A673 (cell line): ENCODE measurements around the gene DDX31. TPM values are rescaled to one million over a fixed set of nuclear protein-coding genes. Genes with fewer than 3 reads are reported as not detected.

Experiments used
- BruUV-seq: library from RNA; stranded (reverse); fragments of 400-500 nt; replicated peaks from 2 replicates; lab custom pipeline; 2021; lab: Mats Ljungman, UMichigan
- CTCF ChIA-PET: fragments of 300-600 bp; sonication (Branson Sonifier 250); formaldehyde crosslinking; loops from one replicate; lab custom pipeline; 2022; ENCODE audit warnings: antibody characterized with exemption; lab: Charles Lee
- POLR2A ChIA-PET: fragments of 300-600 bp; sonication (Branson Sonifier 250); formaldehyde crosslinking; loops from one replicate; lab custom pipeline; 2022; ENCODE audit warnings: antibody characterized with exemption; ENCODE audit not compliant: low non-redundant PET; lab: Charles Lee
- DNase-seq: peaks from one replicate; pipeline ENCODE4 v3.0.0-alpha.2; 2015; ENCODE audit warnings: low spot score
- H3K27ac ChIP-seq: fragments of 200-600 bp; sonication (generic); 2 replicates; pipeline ENCODE4 v1.5.1; 2016; ENCODE audit warnings: mixed run types, low read depth, mild to moderate bottlenecking, mixed read lengths, antibody characterized with exemption, low read length; ENCODE audit not compliant: poor library complexity, severe bottlenecking
- H3K27me3 ChIP-seq: fragments of 200-600 bp; sonication (generic); replicated peaks from 2 replicates; pipeline ENCODE4 v1.6.1; 2017; ENCODE audit warnings: mixed run types, low read depth, mild to moderate bottlenecking, mixed read lengths, antibody characterized with exemption, low read length; ENCODE audit not compliant: insufficient read depth, poor library complexity
- H3K36me3 ChIP-seq: fragments of 200-600 bp; sonication (generic); 2 replicates; pipeline ENCODE4 v1.6.1; 2016; ENCODE audit warnings: mixed run types, mild to moderate bottlenecking, mixed read lengths, antibody characterized with exemption, low read length; ENCODE audit not compliant: insufficient read depth, poor library complexity, severe bottlenecking
- H3K4me1 ChIP-seq: fragments of 200-600 bp; sonication (generic); 2 replicates; pipeline ENCODE4 v1.6.1; 2017; ENCODE audit warnings: mixed run types, mild to moderate bottlenecking, mixed read lengths, antibody characterized with exemption, low read length; ENCODE audit not compliant: insufficient read depth, poor library complexity, severe bottlenecking
- H3K4me3 ChIP-seq: fragments of 200-600 bp; sonication (generic); 2 replicates; pipeline ENCODE4 v1.5.1; 2016; ENCODE audit warnings: low read depth, mixed run types, mild to moderate bottlenecking, mixed read lengths, low read length; ENCODE audit not compliant: poor library complexity, severe bottlenecking
- H3K9me3 ChIP-seq: fragments of 200-600 bp; sonication (generic); 2 replicates; pipeline ENCODE4 v1.6.1; 2016; ENCODE audit warnings: mixed run types, low read depth, mild to moderate bottlenecking, mixed read lengths, antibody characterized with exemption, low read length; ENCODE audit not compliant: poor library complexity, severe bottlenecking
- CTCF ChIP-seq: fragments of 300-800, 200-600 bp; sonication (generic); conservative IDR thresholded peaks from 2 replicates; pipeline ENCODE4 v1.5.1; 2017; ENCODE audit warnings: low read depth, mild to moderate bottlenecking, antibody characterized with exemption, low read length, moderate library complexity, mixed read lengths
- EZH2 ChIP-seq: fragments of 200-600 bp; sonication (generic); IDR thresholded peaks from 2 replicates; pipeline ENCODE4 v1.6.1; 2017; ENCODE audit warnings: borderline replicate concordance, low read depth, mild to moderate bottlenecking, mixed read lengths, antibody characterized with exemption, low read length; ENCODE audit not compliant: poor library complexity, severe bottlenecking
- intact Hi-C: fragments of 100-400 bp; cut with micrococcal nuclease; formaldehyde crosslinking; loops from one replicate; pipeline ENCODE4 v1.10.0; 2022; ENCODE audit not compliant: unreplicated experiment
- total RNA-seq: library from RNA; stranded (reverse); gene quantifications from 2 replicates; pipeline ENCODE4 v1.2.3, GENCODE V29; 2021

Gene DDX31
- total RNA-seq, 1 experiment from 2014 or later = 34.2 TPM

- BruUV-seq = no TSS peak
- ChIA-PET POLR2A (no interaction called here), CTCF (no interaction called here)
- intact Hi-C loops = no loop called here
- H3K9me3 ChIP-seq = no peaks in the 10 kb centered on the region
- no peak overlapping the region for H3K27ac ChIP-seq
- H3K4me1 ChIP-seq = no peaks in the 10 kb centered on the region
- TF ChIP-seq CTCF (no peak), EZH2 (no peak)
- H3K36me3 ChIP-seq = peaks cover 8% of the 10 kb centered on the region
- DNase-seq = no peak
- H3K4me3 ChIP-seq = no peak overlapping the region
- no peaks in the 10 kb centered on the region for H3K27me3 ChIP-seq
Measured at GRCh38 chr9:132602207-132602606, 67.6 kb downstream of the DDX31 start.

DNA sequence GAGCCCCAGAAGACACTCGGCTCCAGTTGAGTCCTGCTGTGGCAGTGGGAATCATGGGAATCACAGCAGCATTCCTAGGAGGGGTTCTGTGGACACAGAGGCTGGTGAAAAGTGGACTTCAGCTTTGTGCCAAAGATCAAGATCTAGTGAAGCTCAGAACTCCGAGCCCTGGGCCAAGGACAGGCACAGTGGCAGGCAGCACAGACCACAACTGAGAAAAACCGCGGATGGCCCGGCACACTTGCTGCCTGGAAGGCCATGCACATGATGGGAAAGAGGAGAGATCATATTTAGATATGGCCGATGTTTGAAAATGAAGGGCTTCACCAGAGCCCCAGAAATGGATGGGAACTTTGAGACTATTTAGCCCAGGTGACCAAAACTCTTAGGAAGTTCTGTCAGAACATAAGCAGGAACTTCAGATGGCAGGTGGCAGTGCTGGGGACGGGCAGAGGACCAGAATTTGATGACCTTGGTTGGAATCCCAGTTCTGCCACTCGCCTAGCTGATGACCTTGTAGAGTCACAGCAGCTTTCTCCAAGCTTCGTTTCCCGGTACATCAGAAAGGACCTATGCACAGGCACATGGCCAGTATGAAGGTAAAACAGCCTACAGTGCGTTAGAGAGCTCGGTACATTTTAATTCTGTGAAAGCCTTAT, 69.3 kb downstream of the DDX31 start:
- DNase-seq = no peak
- Histone ChIP-seq H3K4me3 (no peak overlapping the region), H3K4me1 (no peaks in the 10 kb centered on the region), H3K36me3 (peaks cover 8% of the 10 kb centered on the region), H3K27me3 (no peaks in the 10 kb centered on the region), H3K27ac (no peak overlapping the region), H3K9me3 (no peaks in the 10 kb centered on the region)
- CTCF ChIA-PET = no interaction called here
- POLR2A ChIA-PET = no interaction called here
- intact Hi-C loops = no loop called here
- no peak for TF ChIP-seq CTCF
- no peak for TF ChIP-seq EZH2
- BruUV-seq = no TSS peak

DNA sequence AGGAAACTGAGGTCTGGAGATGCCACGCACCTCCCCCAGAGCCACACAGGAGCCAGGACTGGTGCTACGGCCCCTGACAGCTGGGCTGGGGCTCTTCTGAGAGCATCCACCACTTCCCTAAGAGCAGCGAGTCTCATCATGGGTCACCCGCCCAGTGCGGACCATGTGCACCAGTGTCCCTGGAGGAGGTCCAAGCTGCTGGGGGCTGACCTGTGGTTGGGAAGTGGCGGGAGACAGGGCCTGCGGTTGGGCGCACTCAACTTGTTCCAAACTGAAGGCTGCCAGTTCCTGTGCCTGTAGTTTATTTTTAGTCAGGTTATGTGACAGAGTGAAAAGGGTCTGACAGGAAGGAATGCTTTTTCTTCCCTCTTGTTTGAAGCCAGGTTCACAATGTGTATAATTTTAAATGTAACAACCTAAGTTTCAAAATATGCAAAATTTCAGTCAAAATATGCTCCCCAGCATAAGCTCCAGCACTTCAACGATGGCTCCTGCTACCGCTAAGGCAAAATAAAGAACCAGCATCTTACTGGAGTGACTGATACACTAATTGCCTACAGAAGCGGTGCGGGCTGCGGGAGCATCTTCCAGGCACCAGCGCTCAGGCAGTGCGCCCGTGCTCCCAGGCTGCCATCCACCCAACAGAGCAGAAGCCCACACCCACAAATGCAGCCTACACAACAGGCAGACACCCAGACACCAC, 72.6 kb downstream of the DDX31 start:
- intact Hi-C loops = no loop called here
- DNase-seq = no peak
- Histone ChIP-seq H3K27ac (no peak overlapping the region), H3K9me3 (no peaks in the 10 kb centered on the region), H3K27me3 (peaks cover 2% of the 10 kb centered on the region), H3K4me3 (no peak overlapping the region), H3K4me1 (no peaks in the 10 kb centered on the region), H3K36me3 (peaks cover 9% of the 10 kb centered on the region)
- CTCF ChIA-PET = no interaction called here
- POLR2A ChIA-PET = no interaction called here
- TF ChIP-seq CTCF (no peak), EZH2 (no peak)
- BruUV-seq = no TSS peak
